Lower leg skin (tissue), 3 donors: ENCODE data around the gene KHDRBS2.

Source experiments
- POLR2A ChIP-seq, 2 donors: fragments of 450-650 bp; IDR thresholded peaks; one replicate each; pipeline ENCODE4 v1.6.1; 2016 to 2017; ENCODE audit warnings: antibody characterized with exemption in 2 of 2, mild to moderate bottlenecking in 1 of 2, moderate library complexity in 1 of 2
- TF ChIP-seq, protein P1 (sequence below), 3 donors: fragments of 450-650 bp; IDR thresholded peaks; one replicate each; pipeline ENCODE4 v1.5.1; 2016; ENCODE audit warnings: antibody characterized with exemption in 3 of 3, mild to moderate bottlenecking in 3 of 3, moderate library complexity in 2 of 3

DNA sequence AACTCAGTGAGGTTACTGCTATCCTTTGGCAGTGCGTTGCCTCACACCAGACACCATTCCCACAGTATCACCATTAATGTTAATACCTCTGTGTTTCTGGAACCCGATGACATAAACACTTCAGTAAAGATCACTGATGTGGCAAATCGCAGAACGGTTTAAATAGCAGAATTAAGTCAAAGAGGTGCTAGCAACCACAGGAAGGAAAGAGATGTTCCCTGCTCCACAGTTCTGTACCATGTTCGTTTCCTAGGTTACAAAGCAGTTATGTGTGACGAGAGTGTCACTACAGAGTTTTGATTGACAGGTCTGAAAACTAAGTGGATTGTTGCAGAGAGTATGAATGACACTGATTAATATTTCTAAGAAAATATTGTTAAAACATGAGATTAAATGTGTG, 272.3 kb downstream of the KHDRBS2 start:
- TF ChIP-seq POLR2A (IDR thresholded peaks at IDR 0.05) = no peak
- TF ChIP-seq, protein P1, sequence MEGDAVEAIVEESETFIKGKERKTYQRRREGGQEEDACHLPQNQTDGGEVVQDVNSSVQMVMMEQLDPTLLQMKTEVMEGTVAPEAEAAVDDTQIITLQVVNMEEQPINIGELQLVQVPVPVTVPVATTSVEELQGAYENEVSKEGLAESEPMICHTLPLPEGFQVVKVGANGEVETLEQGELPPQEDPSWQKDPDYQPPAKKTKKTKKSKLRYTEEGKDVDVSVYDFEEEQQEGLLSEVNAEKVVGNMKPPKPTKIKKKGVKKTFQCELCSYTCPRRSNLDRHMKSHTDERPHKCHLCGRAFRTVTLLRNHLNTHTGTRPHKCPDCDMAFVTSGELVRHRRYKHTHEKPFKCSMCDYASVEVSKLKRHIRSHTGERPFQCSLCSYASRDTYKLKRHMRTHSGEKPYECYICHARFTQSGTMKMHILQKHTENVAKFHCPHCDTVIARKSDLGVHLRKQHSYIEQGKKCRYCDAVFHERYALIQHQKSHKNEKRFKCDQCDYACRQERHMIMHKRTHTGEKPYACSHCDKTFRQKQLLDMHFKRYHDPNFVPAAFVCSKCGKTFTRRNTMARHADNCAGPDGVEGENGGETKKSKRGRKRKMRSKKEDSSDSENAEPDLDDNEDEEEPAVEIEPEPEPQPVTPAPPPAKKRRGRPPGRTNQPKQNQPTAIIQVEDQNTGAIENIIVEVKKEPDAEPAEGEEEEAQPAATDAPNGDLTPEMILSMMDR (IDR thresholded peaks at IDR 0.05) = no peak
